Lower lobe of right lung (tissue), 2 donors: Measurements from ENCODE around the gene TSPAN13. TPM values are rescaled to one million over a fixed set of nuclear protein-coding genes. Genes with fewer than 3 reads are reported as not detected.
A peak's percentile ranks its signal among the peaks of the same experiment; 100 is the strongest.

ENCODE experiments used
- ATAC-seq, 2 donors: fragments of 200-7000 bp; cut with Tn5 transposase; one replicate each; pipeline ENCODE4 v1.9.1; 2020 to 2022; ENCODE audit warnings: mild to moderate bottlenecking in 2 of 2, moderate library complexity in 2 of 2
- DNase-seq: peaks from one replicate; pipeline ENCODE4 v3.0.0-alpha.2; 2020
- H3K27ac ChIP-seq: fragments of 200-600 bp; one replicate; pipeline ENCODE4 v1.8.0; 2022
- H3K27me3 ChIP-seq: fragments of 200-600 bp; one replicate; pipeline ENCODE4 v1.8.0; 2022; ENCODE audit warnings: low read depth
- H3K36me3 ChIP-seq: fragments of 200-600 bp; one replicate; pipeline ENCODE4 v1.8.0; 2022; ENCODE audit warnings: mild to moderate bottlenecking
- H3K4me1 ChIP-seq: fragments of 200-600 bp; one replicate; pipeline ENCODE4 v1.8.0; 2022
- H3K4me3 ChIP-seq: fragments of 200-600 bp; one replicate; pipeline ENCODE4 v1.8.0; 2022; ENCODE audit warnings: mild to moderate bottlenecking
- H3K9me3 ChIP-seq: fragments of 200-600 bp; one replicate; pipeline ENCODE4 v1.8.0; 2022
- intact Hi-C: fragments of 100-400 bp; cut with DNase I; formaldehyde crosslinking; loops from one replicate; pipeline ENCODE4 v1.11.0; 2022
- long read RNA-seq: library from polyadenylated mRNA; unstranded; transcript quantifications from one replicate; pipeline ENCODE4 v2.0.0, GENCODE V29; 2021
- total RNA-seq: library from RNA; stranded (reverse); fragmentation: NEBNext Ultra II Directional; extraction: Animal tissue kit (Norgen Biotek cat#: 25700); gene quantifications from one replicate; pipeline ENCODE4 v1.2.1, GENCODE V29; 2021
- TF ChIP-seq, protein P1 (sequence below): fragments of 200-600 bp; IDR thresholded peaks from one replicate; pipeline ENCODE4 v1.8.0; 2022; ENCODE audit warnings: antibody characterized with exemption, mild to moderate bottlenecking
- donor health status: DM: no; HTN: yes; CAD: no; lungs with severe emphysema.

Gene TSPAN13
- total RNA-seq = 120 TPM
- long read RNA-seq, transcript TSPAN13-201 (6 exons, 2,093 nt) = major isoform, 236 of 244 reads
- long read RNA-seq, partial matches to known transcripts = 6 of 244 reads
- long read RNA-seq, other reads (novel, unspliced or antisense) = 2 of 244 reads

DNA sequence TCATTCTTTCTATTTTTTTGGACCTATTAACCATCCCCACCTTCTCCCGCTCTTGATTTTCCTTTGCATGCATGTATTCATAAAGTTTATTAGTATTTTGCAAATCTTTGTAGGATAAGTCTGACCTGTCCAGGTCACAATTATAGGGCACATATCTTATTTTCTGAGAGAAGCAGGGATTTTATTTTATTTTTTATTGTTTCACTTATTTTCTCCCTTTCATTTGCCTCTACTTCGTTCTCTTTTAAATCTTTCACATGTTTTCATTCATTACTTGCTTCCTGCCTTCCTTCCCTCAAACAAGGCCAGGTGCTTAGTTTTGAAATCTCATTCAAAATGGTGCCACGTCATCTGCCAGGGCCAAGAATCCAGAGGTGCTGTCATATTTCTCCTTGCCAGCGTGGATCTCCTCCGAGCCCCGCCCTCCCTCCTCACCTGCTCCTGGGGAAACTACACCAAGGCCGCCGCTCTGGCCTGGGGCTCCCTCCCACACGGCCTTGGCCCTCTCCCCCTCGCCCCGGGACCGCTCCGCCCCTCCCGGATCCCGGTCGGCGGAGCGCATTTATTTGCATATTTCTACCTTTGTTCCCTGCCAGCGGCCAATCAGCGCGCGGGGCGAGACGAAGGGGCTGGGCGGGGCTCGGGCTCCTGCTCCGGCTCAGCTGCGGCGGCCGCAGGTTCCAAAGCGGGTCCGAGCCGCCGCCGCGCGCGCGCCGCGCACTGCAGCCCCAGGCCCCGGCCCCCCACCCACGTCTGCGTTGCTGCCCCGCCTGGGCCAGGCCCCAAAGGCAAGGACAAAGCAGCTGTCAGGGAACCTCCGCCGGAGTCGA, at the start of gene TSPAN13:
TSS of gene TSPAN13 (plus strand) at position 654 of the 830 bp plus-strand sequence. CDS start 213 bp downstream, outside the sequence.
- H3K36me3 ChIP-seq = no peaks in the 10 kb centered on the region
- TF ChIP-seq, protein P1, sequence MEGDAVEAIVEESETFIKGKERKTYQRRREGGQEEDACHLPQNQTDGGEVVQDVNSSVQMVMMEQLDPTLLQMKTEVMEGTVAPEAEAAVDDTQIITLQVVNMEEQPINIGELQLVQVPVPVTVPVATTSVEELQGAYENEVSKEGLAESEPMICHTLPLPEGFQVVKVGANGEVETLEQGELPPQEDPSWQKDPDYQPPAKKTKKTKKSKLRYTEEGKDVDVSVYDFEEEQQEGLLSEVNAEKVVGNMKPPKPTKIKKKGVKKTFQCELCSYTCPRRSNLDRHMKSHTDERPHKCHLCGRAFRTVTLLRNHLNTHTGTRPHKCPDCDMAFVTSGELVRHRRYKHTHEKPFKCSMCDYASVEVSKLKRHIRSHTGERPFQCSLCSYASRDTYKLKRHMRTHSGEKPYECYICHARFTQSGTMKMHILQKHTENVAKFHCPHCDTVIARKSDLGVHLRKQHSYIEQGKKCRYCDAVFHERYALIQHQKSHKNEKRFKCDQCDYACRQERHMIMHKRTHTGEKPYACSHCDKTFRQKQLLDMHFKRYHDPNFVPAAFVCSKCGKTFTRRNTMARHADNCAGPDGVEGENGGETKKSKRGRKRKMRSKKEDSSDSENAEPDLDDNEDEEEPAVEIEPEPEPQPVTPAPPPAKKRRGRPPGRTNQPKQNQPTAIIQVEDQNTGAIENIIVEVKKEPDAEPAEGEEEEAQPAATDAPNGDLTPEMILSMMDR = no peak
- H3K27me3 ChIP-seq = no peaks in the 10 kb centered on the region
- intact Hi-C loops = no loop called here
- H3K9me3 ChIP-seq = no peaks in the 10 kb centered on the region
- peak within 1 kb of the TSS; percentile 75 for H3K4me3 ChIP-seq
- DNase-seq (peak; percentile 93), ATAC-seq (peak; percentile 97)
- H3K4me1 ChIP-seq = no peaks in the 10 kb centered on the region
- H3K27ac ChIP-seq = peak within 1 kb of the TSS; percentile 65

DNA sequence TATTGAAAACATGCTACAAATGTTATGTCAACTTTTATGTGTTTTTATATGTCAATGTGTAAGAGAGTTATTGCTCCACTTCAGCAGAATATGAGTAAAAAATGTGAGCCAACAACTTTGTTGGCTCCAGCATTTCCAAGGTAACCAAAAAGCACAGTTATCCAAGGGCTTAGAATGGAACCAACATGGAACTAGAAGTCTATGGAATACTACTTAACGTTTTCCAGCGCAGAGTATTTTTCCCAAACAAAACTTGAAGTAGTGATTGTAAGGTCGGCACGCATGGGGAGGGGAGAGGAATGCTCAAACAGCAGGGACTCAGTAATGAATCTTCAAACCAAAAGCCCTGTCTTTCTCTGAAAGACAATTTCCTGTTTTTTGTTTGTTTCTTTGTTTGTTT, 45.0 kb upstream of the TSPAN13 start:
- intact Hi-C loops = no loop called here
- ATAC-seq = no peak
- Histone ChIP-seq H3K4me1 (no peaks in the 10 kb centered on the region), H3K36me3 (peaks cover 20% of the 10 kb centered on the region), H3K4me3 (no peak overlapping the region), H3K27me3 (no peaks in the 10 kb centered on the region), H3K27ac (no peak overlapping the region), H3K9me3 (no peaks in the 10 kb centered on the region)
- TF ChIP-seq, protein P1 = no peak
- no peak for DNase-seq

DNA sequence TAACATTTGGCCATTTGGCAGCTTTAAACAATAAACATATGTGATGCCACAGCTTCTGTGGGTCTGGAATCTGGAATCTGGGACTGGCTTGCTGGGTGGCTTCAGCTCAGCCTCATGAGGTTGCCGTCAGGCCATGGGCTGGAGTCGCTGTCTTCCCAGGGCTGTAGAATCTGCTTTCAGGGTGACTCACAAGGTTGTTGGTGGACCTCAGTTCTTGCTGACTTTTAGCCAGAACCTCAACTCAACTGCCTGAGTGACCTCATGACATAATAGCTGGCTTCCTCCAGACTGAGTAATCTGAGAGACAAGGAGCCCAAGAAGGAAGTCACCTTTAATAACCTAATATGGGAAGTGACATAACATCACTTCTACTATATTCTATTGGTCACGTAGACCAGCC, 44.6 kb upstream of the TSPAN13 start:
- ATAC-seq = peak in 1 of 2 donors; percentile 43
- DNase-seq = no peak
- Histone ChIP-seq H3K27ac (no peak overlapping the region), H3K4me1 (no peaks in the 10 kb centered on the region), H3K4me3 (no peak overlapping the region), H3K36me3 (peaks cover 20% of the 10 kb centered on the region), H3K9me3 (no peaks in the 10 kb centered on the region), H3K27me3 (no peaks in the 10 kb centered on the region)
- TF ChIP-seq, protein P1 = no peak
- intact Hi-C loops = no loop called here

DNA sequence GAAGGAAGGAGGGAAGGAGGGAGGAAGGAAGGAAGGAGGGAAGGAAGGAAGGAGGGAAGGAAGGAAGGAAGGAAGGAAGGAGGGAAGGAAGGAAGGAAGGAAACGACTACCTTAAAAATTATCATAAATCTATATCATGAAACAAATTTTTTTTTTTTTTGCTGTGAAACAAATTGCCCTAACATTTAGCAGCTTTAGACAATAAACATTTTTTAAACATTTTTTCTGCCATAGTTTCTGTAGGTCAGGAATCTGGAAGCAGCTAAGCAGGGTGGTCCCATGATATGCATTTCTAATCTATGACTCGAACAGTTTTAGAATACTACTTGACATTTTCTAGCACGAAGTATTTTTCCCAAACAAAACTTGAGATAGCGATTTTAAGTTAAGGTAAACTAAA, 42.9 kb upstream of the TSPAN13 start:
- TF ChIP-seq, protein P1 = no peak
- DNase-seq (no peak), ATAC-seq (no peak)
- Histone ChIP-seq H3K36me3 (peaks cover 10% of the 10 kb centered on the region), H3K4me1 (no peaks in the 10 kb centered on the region), H3K27me3 (no peaks in the 10 kb centered on the region), H3K9me3 (no peaks in the 10 kb centered on the region), H3K4me3 (no peak overlapping the region), H3K27ac (no peak overlapping the region)
- intact Hi-C loops = no loop called here

DNA sequence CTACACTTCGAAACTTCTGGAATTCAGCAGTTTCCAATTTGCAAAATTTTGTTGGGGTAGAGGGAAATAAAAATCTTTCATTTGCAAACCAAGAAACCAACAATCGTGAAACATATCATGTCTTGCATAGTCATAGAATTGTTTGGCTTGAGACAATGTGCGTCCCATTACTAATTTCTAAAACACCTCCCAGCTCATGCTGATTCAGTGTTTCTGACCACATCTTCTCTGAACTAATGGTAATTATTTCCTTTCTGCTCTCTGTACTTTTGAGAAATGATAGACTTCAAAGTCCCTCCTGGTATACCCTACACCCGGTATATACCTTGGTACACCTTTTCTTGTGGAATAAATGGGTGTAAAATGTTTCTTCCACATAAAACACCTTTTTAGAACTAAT, 41.8 kb upstream of the TSPAN13 start:
- Histone ChIP-seq H3K27ac (no peak overlapping the region), H3K4me3 (no peak overlapping the region), H3K27me3 (no peaks in the 10 kb centered on the region), H3K36me3 (peaks cover 1% of the 10 kb centered on the region), H3K9me3 (no peaks in the 10 kb centered on the region), H3K4me1 (no peaks in the 10 kb centered on the region)
- TF ChIP-seq, protein P1 = no peak
- no peak for DNase-seq
- ATAC-seq = no peak
- intact Hi-C loops = no loop called here
